ENCODE results near the gene MAU2.

GRCh38 chr19:19321141-19321577 lies 530 bp downstream of the MAU2 start:
- TF ChIP-seq POLR2A (IDR thresholded peaks at IDR 0.05; ENCODE audit: low read depth, low read length): no peak
- TF ChIP-seq POLR2AphosphoS5 (IDR thresholded peaks at IDR 0.05; ENCODE audit: low read depth, low read length): no peak
